NB4 (cell line): ENCODE measurements around the gene MELTF.

Experiments
- DNase-seq: peaks from one replicate; pipeline ENCODE4 v3.0.0; 2010; ENCODE audit warnings: low read depth
- H3K4me3 ChIP-seq: one replicate; pipeline ENCODE4 v1.5.1; 2011; ENCODE audit warnings: mild to moderate bottlenecking, low read depth, low read length, moderate library complexity
- CTCF ChIP-seq: IDR thresholded peaks from one replicate; pipeline ENCODE4 v1.5.1; 2012; ENCODE audit warnings: low read depth, low read length
- MAX ChIP-seq: IDR thresholded peaks from 2 replicates; pipeline ENCODE4 v1.6.1; 2011; ENCODE audit warnings: low read depth, low read length
- MYC ChIP-seq: IDR thresholded peaks from 2 replicates; pipeline ENCODE4 v1.6.1; 2011; ENCODE audit warnings: low read depth, low read length
- POLR2A ChIP-seq: IDR thresholded peaks from 2 replicates; pipeline ENCODE4 v1.6.1; 2011; ENCODE audit warnings: mild to moderate bottlenecking; ENCODE audit not compliant: insufficient read length; ENCODE audit errors: extremely low read depth

Gene MELTF

GRCh38 chr3:197050511-197050910, 20.9 kb upstream of the MELTF start:
- no peak for DNase-seq
- no peak for TF ChIP-seq CTCF
- no peak for TF ChIP-seq MYC
- no peak for TF ChIP-seq POLR2A
- TF ChIP-seq MAX, result no peak
- no peak overlapping the region for H3K4me3 ChIP-seq

GRCh38 chr3:197042539-197042938, 12.9 kb upstream of the MELTF start:
- TF ChIP-seq CTCF (no peak), MAX (no peak), POLR2A (no peak), MYC (no peak)
- no peak for DNase-seq
- no peak overlapping the region for H3K4me3 ChIP-seq

GRCh38 chr3:197041875-197042488, 12.4 kb upstream of the MELTF start:
- DNase-seq, result no peak
- TF ChIP-seq MYC (no peak), MAX (no peak), CTCF (no peak), POLR2A (no peak)

GRCh38 chr3:197040658-197041057, 11.0 kb upstream of the MELTF start:
- TF ChIP-seq MAX (no peak), POLR2A (no peak), MYC (no peak), CTCF (no peak)
- no peak overlapping the region for H3K4me3 ChIP-seq
- no peak for DNase-seq

More at GRCh38 chr3:197041875-197042488, 12.4 kb upstream of the MELTF start:
- H3K4me3 ChIP-seq, result no peak overlapping the region

GRCh38 chr3:197038679-197039462, 9.3 kb upstream of the MELTF start:
- H3K4me3 ChIP-seq, result no peak overlapping the region
- DNase-seq, result no peak
- TF ChIP-seq POLR2A, result no peak
- TF ChIP-seq MYC, result no peak
- no peak for TF ChIP-seq CTCF
- TF ChIP-seq MAX, result no peak
